Forelimb muscle (tissue), 1 donor: ENCODE measurements around the gene C9. TPM values are rescaled to one million over a fixed set of nuclear protein-coding genes. Genes with fewer than 3 reads are reported as not detected.
"Not testable (repeated sequence)": the region's sequence is repeated elsewhere in the genome, so short reads cannot be mapped to it uniquely, and the experiment has no call there.

Experiments
- DNase-seq: peaks from one replicate; pipeline ENCODE4 v3.0.0-alpha.2; 2013; ENCODE audit warnings: low read depth
- polyA plus RNA-seq: library from polyadenylated mRNA; unstranded; fragments of 120-200 nt; gene quantifications from one replicate; pipeline ENCODE4 v1.2.1, GENCODE V29; 2013; ENCODE audit not compliant: insufficient read length

Gene C9
- 0.22 TPM for polyA plus RNA-seq

DNA sequence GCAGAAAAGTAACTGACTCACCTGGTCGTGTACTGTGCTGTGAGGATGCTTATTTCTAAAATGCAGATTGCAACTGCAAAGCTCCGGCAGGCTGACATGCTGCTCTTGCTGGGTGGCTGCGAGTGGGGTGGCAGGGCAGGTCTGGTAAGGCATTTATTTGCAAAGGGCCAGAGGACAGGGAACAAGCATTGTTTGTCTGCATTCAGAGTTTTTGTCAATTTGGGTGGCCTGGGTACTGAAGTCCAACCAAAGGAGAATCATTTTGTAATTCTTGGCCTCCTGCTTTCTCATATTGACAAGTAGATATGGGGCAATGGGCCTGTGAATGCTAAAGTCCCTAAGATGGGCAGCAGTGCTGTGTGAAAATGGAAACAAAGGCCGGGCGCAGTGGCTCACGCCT is at the start of gene C9:
TSS of gene C9 (minus strand) at position 129 of the 400 bp plus-strand sequence. CDS start at position 98, 31 bp downstream.
- DNase-seq: no peak

DNA sequence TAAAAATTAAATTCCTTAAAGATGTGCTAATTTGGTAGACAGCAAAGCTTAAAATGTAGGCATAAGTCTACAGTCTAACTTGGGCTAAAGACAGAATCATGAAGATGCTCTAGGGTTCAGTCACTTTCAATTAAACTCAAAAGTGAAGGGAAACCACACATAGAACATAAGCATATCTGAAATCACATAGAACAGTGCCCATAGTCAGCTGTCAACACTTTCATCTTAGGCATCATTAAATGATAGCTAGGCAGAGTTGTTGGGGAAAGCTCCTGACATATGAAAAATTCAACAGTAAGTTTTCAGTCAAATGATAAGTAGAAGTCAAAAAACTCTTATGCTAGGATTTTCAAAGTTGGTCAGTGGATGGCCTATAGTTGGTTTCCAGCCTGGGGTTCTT is 49.5 kb upstream of the C9 start:
- no peak for DNase-seq

DNA sequence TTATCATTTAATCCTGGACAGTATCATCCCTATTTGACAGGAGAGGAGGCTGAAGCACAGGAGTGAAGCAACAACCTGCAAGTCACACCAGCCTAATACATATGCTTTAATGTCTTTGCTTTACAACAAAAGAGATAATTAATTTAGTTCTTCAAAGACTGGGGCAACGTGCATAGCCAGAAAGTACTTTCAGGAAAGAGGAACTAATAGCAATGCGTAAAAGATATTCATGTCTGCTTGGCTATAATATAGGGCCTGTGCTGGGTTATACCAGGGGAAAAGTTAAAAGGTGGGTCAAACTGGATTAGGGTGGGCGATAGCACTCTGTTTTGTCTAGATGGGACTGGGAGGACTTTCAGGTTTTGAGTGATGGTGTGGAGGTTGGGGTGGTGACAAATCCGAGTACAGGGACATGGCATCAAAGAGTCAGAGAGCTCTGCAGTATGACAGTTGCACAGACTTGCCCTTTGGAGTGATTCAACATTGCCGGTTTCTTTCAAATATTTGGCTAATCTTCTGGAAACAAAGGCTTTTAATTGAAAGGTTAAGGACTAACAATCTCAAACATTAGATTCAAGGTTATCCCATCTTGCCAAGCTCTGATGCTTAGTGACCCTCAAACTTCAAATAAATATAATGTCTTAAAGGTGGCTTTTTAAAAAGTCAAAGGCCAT is 48.6 kb upstream of the C9 start:
- no peak for DNase-seq

DNA sequence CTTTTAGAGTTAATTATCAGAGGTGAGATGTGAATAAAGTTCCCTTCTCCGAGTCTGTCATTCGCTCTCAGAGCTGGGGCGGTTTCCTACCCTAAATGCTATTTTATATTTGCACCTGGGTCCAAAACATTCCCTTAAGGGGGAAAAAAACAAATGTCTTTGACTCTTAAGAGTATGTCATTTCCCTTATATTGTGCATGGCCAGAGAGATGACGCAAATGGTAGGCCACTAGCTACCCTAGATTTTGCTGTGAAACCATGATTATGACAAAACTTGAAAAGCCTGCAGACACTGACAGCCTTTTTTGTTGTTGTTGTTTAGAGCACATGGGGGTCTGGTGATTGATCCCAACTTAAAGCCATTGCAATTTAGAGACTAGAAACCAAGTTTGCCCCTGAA is 47.7 kb upstream of the C9 start:
- DNase-seq: no peak

DNA sequence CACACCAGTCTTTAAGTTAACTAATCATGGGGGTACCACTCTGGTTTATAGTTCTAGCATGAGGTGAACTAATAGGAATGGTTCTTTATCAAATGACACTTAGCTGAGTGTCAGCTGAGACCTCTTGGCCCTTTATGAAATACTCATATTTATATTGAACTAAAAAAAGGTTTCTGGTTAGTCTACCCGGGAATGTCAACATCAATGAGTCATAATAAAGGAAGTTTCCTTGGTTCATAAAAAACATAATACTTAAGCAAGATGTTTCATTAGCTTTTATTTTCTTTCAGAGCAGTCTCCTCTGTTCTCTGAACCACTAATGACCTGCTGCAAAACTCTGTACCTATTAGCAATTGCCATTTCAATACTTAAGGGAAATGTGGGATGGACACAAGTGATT is 46.8 kb upstream of the C9 start:
- DNase-seq: no peak

DNA sequence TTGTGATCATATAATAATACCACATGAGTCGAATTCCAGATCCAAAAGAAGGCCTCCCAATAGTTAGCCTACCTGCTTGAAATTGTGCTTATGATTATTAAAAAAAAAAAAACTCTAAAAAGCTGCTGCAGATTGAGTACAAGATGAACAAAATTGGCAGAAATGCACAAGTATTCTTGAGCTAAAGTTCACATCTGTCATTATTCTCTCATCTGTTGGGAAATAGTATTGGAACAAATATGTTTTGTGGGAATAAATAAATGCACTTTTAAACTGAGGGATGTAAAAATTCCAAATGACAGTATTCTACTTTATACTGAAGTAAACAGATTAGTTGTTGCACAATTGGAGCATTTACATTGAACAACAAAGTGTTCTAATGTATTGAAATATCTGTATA is 44.7 kb upstream of the C9 start:
- no peak for DNase-seq

DNA sequence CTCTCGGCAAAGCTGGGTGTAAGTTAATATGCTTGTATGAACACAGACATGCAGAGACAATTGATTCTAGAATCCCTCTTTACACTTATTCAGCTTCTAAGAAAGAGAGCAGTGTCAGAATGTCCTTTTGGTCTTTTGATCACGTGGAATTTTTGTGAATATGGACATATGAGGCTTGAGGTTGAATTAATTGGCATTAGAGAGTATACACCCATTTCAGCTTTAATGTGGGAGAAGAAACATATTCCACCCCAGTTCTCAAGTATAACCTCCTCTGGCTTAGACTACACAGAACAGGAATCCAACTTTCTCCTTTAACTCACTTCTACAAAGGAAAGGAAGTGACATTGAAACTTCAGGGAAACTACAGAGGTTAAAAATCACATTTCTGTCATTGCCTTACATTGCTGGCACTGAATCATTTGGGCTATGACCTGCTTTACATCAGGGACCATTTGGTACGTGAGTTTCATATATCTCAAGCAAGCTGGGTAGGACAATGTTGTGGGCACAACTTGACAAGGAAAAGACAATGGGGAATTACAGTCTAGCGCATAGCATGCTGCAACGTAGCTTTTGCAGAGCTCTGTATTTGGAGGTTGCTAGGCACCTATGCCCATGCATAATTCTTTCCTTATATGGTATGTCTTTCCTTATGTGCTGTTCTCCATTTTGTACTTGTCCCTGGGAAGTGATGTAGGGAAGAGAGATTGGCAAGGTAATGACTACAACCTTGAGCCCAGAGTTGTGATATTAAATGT is 41.0 kb upstream of the C9 start:
- DNase-seq: no peak

DNA sequence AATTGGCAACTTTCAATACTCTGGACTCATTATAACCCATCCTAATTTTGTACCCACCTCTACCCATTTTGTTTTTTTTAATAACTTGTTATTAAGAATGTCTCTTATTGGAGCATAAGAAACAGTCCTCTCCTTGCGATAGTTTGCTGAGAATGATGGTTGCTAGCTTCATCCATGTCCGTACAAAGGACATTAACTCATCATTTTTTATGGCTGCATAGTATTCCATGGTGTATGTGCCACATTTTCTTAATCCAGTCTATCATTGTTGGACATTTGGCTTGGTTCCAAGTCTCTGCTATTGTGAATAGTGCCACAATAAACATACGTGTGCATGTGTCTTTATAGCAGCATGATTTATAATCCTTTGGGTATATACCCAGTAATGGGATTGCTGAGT is 39.5 kb upstream of the C9 start:
- not testable (repeated sequence) for DNase-seq

DNA sequence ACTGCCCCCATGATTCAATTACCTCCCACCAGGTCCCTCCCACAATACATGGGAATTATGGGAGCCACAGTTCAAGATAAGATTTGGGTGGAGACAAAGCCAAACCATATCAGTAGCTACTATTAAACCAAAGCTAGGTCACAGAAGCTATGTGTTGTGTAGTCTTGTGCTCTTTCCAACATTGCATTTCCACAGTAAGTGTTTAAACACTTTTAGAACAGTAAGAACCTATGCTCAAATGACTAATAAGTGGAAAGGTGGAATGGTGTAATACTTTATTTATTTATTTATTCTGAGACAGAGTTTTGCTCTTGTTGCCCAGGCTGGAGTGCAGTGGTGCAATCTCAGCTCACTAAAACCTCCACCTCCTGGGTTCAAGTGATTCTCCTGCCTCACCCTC is 37.8 kb upstream of the C9 start:
- DNase-seq: not testable (repeated sequence)

DNA sequence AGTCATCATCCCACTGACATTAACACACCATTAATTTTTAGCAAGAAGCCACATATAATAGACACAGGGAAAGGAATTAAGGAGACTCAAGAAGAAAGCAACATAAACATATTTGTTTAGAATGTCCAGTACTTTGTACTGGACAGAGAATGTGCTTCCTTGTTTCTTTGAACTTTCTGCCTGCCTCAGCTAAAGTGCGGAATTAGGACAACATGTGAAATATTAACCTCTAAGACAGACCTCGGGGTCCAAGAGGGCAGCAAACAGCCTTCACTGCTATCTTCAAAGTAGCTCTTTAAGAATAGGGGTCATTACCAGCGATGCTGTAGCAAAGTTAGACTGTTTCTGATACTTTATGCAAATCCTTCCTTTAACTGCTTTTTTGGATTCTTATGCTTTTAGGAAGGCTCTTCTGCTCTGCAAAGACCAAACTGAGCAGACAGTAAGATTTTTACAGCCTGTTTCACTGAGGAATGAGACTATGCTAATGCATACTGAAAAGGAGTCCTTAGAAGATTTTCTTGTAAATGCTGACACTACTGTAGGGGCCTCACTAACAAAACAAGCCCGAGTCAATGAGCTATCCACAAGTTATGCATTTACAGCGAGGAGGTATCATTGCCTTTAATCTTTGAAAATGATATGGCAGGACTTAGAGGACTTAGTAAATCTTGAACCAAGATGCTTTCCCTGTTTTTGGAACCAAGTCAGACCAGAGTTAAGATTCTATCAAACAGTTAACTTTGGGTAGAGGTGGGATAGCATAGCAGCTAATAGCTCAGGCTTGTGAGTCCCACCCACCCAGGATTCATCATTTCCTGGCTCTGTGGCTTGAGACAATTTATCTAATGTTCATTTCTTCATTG is 36.7 kb upstream of the C9 start:
- DNase-seq: no peak

DNA sequence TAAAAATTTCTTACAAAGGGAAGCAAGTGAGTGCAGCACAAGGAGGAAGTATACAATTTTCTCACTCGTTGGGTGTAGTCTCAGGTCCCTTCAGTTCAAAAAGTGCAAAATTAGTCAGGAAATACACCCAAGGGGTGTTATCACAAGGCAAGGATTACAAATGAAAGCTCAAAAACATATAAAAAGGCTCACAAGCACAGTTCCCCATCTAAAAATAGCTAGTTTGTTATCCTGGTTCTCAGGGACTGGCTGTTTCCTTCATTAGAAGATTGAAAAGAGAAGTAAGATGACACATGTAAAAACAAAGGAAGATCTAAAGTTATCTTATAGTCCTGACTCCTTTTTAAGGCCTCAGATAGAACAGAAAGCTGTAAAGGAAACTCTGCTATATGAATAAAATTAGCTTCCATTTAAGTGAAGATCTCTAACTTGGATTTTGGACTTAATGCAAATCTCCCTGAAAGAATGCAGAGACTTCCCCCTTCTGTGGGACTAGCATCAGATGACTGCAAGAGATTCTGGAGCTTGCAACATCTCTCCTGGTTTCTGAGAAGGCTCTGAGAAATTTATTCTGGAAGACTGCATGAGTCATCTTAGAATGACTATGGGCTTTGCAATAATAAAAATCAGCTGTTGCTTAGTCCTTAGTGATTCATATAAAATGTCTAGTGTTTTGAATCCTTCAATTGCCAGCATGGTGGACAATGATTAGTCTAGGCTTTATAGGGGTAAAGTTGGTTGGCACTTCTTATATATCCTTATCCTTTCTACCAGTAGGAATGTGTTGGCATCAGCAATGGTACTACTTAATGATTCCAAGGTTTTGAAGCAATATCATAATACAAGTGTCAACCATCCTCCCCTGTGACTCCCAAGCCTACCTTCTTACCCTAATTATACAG is 35.1 kb upstream of the C9 start:
- DNase-seq: no peak

DNA sequence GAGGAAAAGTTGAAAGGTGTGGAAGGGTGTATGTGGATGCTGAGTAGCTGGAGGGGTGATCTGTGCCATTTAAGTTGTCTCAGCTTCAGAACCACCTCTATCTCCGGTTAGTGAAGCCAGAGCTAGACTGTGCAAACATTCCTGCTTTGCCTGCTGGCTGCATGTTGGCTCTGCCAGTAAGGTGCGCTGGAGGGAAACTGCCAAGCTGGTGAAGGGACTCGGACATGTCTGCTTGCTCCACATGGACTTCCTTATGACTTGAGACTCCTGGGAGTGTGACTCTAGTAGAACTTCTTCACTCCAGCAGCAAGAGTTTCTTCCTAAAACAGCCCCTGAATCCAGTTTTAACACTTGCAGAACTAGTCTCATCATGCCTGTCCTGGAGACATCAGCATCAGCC is 32.5 kb upstream of the C9 start:
- DNase-seq: no peak

DNA sequence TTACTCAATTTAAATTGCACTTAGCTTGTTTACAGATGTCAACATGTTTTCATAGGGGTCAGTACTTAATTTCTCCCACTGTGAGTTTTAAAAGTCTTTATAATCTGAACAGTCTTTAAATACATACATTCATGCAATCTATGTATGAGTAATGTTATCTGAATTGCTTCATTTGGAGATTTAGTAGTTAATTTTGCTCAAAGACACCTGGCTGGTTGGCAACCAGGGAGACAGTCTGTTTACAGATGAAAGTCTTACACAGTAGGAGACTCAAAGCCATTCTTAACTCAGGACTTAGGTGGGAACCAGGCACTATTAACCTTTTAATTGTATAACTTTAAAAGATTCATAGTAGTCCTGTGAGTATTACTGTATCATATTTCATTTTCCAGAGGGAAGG is 31.2 kb upstream of the C9 start:
- DNase-seq: no peak

DNA sequence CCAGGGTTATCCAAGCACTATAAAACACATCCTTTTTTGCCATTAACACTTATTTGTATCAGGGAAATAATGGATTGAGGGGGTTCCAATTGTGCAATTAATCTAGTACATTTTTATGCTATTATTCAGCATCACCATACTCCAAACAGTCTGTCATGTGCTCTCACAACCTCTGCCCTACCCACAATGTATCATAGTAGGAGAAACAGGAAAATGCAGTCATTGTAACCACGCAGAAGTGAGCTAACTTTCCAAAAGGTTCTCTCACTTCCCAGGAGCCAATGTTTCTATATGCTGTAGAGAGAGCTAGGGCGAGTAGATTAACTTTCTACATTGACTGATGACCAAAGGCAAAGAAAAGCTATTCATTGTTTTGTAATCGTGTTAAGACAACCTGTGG is 30.7 kb upstream of the C9 start:
- no peak for DNase-seq

DNA sequence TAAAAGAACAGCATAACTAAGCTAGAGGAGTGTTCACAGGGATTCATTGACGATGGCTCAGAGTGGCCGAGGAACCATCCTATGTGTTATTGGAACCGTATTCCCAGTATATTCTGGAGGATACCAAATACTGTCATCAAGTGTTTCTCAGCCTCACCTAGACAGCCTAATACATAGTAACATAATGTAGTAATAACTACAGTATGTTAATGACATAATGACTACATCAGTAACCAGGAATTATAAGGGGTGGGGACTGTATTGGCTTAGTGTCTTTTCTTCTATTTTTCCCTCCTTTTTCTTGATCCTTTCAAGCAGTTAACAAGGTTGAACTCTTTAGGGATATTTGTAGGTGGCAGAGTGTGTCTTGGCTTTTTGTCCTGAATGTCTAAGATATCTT is 26.6 kb upstream of the C9 start:
- no peak for DNase-seq

DNA sequence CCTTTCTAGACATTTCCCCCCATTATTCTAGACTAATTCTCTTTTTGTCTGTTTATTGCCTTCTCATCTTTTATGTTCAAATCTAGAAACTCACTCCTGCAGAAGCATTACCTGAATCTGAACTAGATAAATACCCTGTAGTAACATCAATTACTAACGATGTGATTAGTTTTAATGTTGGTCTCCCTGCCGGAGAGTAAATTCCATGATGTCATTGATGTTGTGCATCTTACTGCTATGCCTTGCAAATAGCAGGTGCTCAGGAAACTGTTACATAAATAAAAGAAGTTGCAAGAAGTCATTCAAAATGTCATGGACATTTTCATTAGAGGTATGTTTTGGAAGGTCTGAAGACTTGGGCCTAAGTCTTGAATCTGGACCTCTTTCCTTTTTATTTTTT is 23.0 kb upstream of the C9 start:
- DNase-seq: no peak

DNA sequence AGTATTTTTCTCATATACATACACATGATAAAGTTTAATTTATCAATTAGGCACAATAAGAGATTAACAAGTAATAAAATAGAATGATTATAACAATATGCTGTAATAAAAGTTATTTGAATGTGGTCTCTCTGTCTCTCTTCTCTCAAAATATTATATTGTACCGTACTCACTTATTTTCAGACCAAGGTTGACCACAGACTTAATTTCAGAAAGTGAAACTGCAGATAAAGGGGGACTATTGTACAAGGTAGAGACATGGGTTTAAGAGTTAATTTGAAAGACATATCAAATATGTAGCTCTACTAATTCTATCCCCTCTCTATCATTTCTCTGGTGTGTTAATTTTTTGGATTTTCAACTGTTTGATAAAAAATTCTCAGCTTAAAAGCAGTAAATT is 20.0 kb upstream of the C9 start:
- no peak for DNase-seq

DNA sequence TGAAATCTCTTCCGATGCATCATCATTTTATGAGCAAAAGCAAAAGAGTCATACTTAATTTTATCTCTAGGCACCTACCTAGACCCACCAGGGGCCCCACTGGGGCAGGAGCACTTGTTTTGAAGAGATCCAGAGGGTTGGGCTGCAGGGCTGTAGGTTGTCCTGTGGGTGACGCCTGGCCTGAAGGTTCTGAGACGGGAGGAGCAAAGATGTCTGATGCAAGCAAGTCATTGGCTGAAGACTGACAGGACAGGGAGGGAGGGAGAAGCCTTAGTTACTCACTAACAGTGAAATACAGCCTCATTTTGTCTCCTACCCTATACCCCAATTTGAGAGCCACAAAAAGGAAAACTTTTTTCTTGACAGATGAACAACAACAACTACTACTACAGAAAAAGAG is 17.1 kb upstream of the C9 start:
- DNase-seq: no peak

DNA sequence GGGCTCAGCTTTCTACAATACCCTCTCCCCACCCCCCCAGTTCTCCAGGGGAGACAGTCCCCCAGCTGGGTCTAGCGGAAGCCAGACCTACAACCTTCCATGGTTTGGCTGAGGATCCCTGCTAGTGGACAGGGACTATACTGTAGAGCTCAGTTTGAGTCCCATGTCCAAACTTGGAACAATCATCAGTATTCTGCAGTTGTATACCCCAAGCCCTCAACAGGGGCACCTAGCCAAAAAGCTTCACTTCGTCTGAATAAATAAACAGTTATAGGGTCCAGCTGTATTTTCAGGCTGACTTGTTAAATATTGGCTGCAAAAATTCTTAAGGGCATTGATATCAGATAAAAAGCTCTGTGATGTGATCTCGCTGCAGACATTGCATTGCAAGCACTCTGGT is 15.4 kb upstream of the C9 start:
- DNase-seq: peak; percentile 59

DNA sequence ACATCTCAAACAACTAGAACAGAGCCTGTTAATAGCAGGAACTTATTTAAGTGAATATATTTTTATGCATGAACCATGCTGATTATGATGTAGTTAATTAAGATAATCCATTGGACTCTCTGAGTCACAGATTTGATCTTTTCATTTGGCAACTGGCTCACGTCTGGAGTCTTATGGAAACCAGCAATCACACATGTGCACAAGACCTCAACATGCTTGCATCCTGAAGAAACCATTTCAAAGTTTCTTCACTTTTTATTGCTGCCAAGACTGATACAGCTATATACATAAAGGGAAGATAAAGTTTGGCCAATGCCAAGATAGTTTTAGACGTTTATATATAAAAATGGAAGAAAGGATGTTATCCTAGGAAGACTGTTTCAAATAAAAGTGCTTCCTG is 13.3 kb upstream of the C9 start:
- no peak for DNase-seq

DNA sequence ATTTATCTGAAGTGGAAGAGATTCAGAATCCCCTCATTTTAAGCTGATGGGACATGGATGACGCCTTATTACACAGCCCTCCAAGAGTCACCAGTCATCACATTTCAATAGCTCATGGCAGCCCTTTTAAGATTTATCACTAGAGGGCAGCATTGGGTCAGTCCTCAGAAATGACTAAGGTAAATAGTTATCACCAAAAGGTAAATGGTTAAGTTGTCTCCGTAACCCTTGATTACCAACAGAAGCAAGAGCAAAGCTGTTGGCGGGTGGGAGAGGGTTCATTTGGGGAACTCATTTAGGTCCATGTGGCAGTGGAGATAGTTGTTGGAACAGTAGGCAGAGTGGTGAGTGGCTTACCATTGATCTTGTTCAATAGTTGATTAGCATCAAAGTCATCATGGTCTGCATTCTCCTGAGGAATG is 12.0 kb upstream of the C9 start:
- DNase-seq: no peak

DNA sequence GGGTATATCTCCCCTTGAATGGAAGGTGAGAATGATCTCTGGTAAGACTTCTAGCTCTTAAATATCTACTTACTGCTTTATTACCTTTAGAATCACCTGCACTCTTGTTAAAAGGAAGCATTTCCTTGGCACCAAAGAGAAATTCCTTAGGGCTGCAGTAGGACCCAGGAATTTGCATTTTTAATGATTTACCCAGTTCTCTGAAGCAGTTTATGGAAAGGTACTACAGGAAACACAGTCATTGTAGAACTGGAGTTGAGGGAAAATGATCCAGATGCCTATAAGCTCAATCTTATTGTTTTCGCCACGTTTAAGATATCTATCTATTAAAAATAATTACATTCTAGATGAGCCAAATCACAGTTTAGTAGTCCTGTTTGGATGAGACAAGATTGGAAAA is 9.5 kb upstream of the C9 start:
- DNase-seq: no peak
